HCT116 (cell line): ENCODE data around the gene SUGP1. TPM values are rescaled to one million over a fixed set of nuclear protein-coding genes. Genes with fewer than 3 reads are reported as not detected.

Experiments
- ATAC-seq: fragments of 200-7000 bp; cut with Tn5 transposase; 2 replicates; pipeline ENCODE4 v1.9.1; 2020; ENCODE audit warnings: mild to moderate bottlenecking, moderate library complexity
- BruUV-seq: library from RNA; stranded (reverse); fragments of 400-500 nt; replicated peaks from 2 replicates; lab custom pipeline; 2021; lab: Mats Ljungman, UMichigan
- CTCF ChIA-PET: fragments of 300-600 bp; sonication (Branson Sonifier 250); formaldehyde crosslinking; loops from one replicate; lab custom pipeline; 2021; ENCODE audit warnings: antibody characterized with exemption; lab: Charles Lee
- POLR2A ChIA-PET: fragments of 300-600, 350-600 bp; sonication (Branson Sonifier 250); formaldehyde crosslinking; loops from one replicate; lab custom pipeline; 2021; ENCODE audit warnings: antibody characterized with exemption; lab: Charles Lee
- RAD21 ChIA-PET, 2 experiments: fragments of 300-600 bp; sonication (Branson Sonifier 250); formaldehyde crosslinking; loops; one replicate each; lab custom pipeline; 2023; ENCODE audit warnings: low total read pairs in 2 of 2; ENCODE audit not compliant: uncharacterized antibody in 2 of 2, unreplicated experiment in 2 of 2, low non-redundant PET in 1 of 2; lab: Charles Lee
- DNase-seq: peaks from one replicate; pipeline ENCODE4 v3.0.0-alpha.2; 2010; ENCODE audit warnings: low read depth, low spot score
- H2AFZ ChIP-seq: fragments of 200-600 bp; shearing (Covaris generic), sonication (generic); 2 replicates; pipeline ENCODE4 v1.6.1; 2017; ENCODE audit warnings: low read depth, mixed run types, mixed read lengths, antibody characterized with exemption, low read length; ENCODE audit not compliant: poor library complexity, severe bottlenecking
- H3K27ac ChIP-seq: 2 replicates; pipeline ENCODE4 v1.5.1; 2012; ENCODE audit warnings: low read depth, low read length
- H3K27me3 ChIP-seq: fragments of 200-600 bp; sonication (generic); 2 replicates; pipeline ENCODE4 v1.6.1; 2016; ENCODE audit warnings: mixed run types, low read length, mixed read lengths; ENCODE audit not compliant: insufficient read depth
- H3K36me3 ChIP-seq, 2 experiments: fragments of 200-500 bp in 1 of 2; fragments of 200-600 bp in 1 of 2; sonication (Bioruptor generic) in 1 of 2; sonication (generic) in 1 of 2; 2 replicates each; pipeline versions ENCODE4 v1.5.1 to v1.6.1; 2014 to 2016; ENCODE audit warnings: low read length in 2 of 2, inconsistent platforms in 1 of 2, mixed read lengths in 1 of 2, mixed run types in 1 of 2; ENCODE audit not compliant: insufficient read depth in 2 of 2, control insufficient read depth in 1 of 2
- H3K4me1 ChIP-seq, 2 experiments: fragments of 200-600 bp in 1 of 2; sonication (generic) in 1 of 2; 2 replicates each; pipeline versions ENCODE4 v1.5.1 to v1.6.1; 2012 to 2017; ENCODE audit warnings: low read length in 2 of 2, inconsistent platforms in 1 of 2, mild to moderate bottlenecking in 1 of 2, mixed read lengths in 1 of 2, mixed run types in 1 of 2, moderate library complexity in 1 of 2; ENCODE audit not compliant: insufficient read depth in 2 of 2, control insufficient read depth in 1 of 2
- H3K4me2 ChIP-seq: fragments of 200-600 bp; sonication (generic); 2 replicates; pipeline ENCODE4 v1.6.1; 2017; ENCODE audit warnings: mixed run types, low read length, mixed read lengths
- H3K4me3 ChIP-seq, 2 experiments: fragments of 200-600 bp in 1 of 2; sonication (generic) in 1 of 2; replicated peaks in 1 of 2; 2 replicates each; pipeline ENCODE4 v1.5.1; 2011 to 2016; ENCODE audit warnings: low read length in 2 of 2, control low read depth in 1 of 2, low read depth in 1 of 2, mild to moderate bottlenecking in 1 of 2, mixed read lengths in 1 of 2, mixed run types in 1 of 2
- H3K79me2 ChIP-seq: fragments of 200-600 bp; sonication (generic); 2 replicates; pipeline ENCODE4 v1.6.1; 2017; ENCODE audit warnings: mild to moderate bottlenecking, mixed run types, low read length, moderate library complexity, mixed read lengths; ENCODE audit not compliant: insufficient read depth
- H3K9ac ChIP-seq: fragments of 200-600 bp; sonication (generic); 2 replicates; pipeline ENCODE4 v1.6.1; 2016; ENCODE audit warnings: low read length, mixed read lengths
- H3K9me2 ChIP-seq: fragments of 200-600 bp; sonication (generic), shearing (Covaris generic); 2 replicates; pipeline ENCODE4 v1.6.1; 2017; ENCODE audit warnings: mixed run types, mild to moderate bottlenecking, moderate library complexity; ENCODE audit not compliant: insufficient read depth
- H3K9me3 ChIP-seq, 2 experiments: fragments of 200-500 bp in 1 of 2; fragments of 200-600 bp in 1 of 2; sonication (Bioruptor generic) in 1 of 2; sonication (generic) in 1 of 2; 2 replicates each; pipeline ENCODE4 v1.6.1; 2014 to 2017; ENCODE audit warnings: low read length in 2 of 2, mixed read lengths in 2 of 2, inconsistent platforms in 1 of 2, low read depth in 1 of 2, mild to moderate bottlenecking in 1 of 2, mixed run types in 1 of 2, moderate library complexity in 1 of 2; ENCODE audit not compliant: control insufficient read depth in 1 of 2, insufficient read depth in 1 of 2
- H4K20me1 ChIP-seq: fragments of 200-600 bp; sonication (generic), shearing (Covaris generic); 2 replicates; pipeline ENCODE4 v1.6.1; 2017; ENCODE audit warnings: mixed run types, mild to moderate bottlenecking, moderate library complexity; ENCODE audit not compliant: insufficient read depth
- ELF1 ChIP-seq: IDR thresholded peaks from 2 replicates; pipeline ENCODE4 v1.6.1; 2012; ENCODE audit warnings: low read depth, borderline replicate concordance
- EZH2 ChIP-seq: fragments of 200-600 bp; sonication (generic); IDR thresholded peaks from 2 replicates; pipeline ENCODE4 v1.6.1; 2017; ENCODE audit warnings: antibody characterized with exemption, mixed run types
- JUND ChIP-seq: IDR thresholded peaks from 2 replicates; pipeline ENCODE4 v1.6.1; 2012
- RAD21 ChIP-seq: IDR thresholded peaks from 2 replicates; pipeline ENCODE4 v1.6.1; 2012; ENCODE audit warnings: low read depth, mild to moderate bottlenecking
- SIN3A ChIP-seq: IDR thresholded peaks from 2 replicates; pipeline ENCODE4 v1.6.1; 2012; ENCODE audit warnings: low read depth
- SP1 ChIP-seq: IDR thresholded peaks from 2 replicates; pipeline ENCODE4 v1.6.1; 2012; ENCODE audit warnings: low read depth
- TCF7L2 ChIP-seq: IDR thresholded peaks from 2 replicates; pipeline ENCODE4 v1.7.0; 2011; ENCODE audit warnings: borderline replicate concordance, inconsistent platforms; ENCODE audit not compliant: insufficient read depth, insufficient read length; ENCODE audit errors: extremely low read depth
- ZFX ChIP-seq: fragments of 450-650 bp; IDR thresholded peaks from 2 replicates; pipeline ENCODE4 v1.6.1; 2017
- intact Hi-C: fragments of 100-400 bp; cut with micrococcal nuclease; formaldehyde crosslinking; loops from 2 replicates; pipeline ENCODE4 v1.10.0; 2022
- total RNA-seq: library from RNA; stranded (reverse); gene quantifications from one replicate; pipeline ENCODE4 v1.2.1, GENCODE V29; 2021; ENCODE audit not compliant: unreplicated experiment
- TF ChIP-seq, protein P1 (sequence below): IDR thresholded peaks from 2 replicates; pipeline ENCODE4 v1.6.1; 2012
- TF ChIP-seq, protein P2 (sequence below), 3 experiments: fragments of 200-600 bp in 1 of 3; sonication (generic) in 1 of 3; IDR thresholded peaks in 2 of 3; conservative IDR thresholded peaks in 1 of 3; 2 replicates each; pipeline ENCODE4 v1.5.1; 2012 to 2017; ENCODE audit warnings: low read depth in 2 of 3, low read length in 2 of 3, antibody characterized with exemption in 1 of 3, borderline replicate concordance in 1 of 3, control low read depth in 1 of 3, mild to moderate bottlenecking in 1 of 3, mixed read lengths in 1 of 3, mixed run types in 1 of 3, moderate library complexity in 1 of 3; ENCODE audit not compliant: insufficient read depth in 1 of 3
- TF ChIP-seq, protein P3 (sequence below): IDR thresholded peaks from 2 replicates; pipeline ENCODE4 v1.6.1; 2011; ENCODE audit warnings: mild to moderate bottlenecking, low read length, moderate library complexity; ENCODE audit not compliant: insufficient replicate concordance; ENCODE audit errors: extremely low read depth

SUGP1 gene
- total RNA-seq, 1 experiment from 2014 or later: 47.6 TPM

DNA sequence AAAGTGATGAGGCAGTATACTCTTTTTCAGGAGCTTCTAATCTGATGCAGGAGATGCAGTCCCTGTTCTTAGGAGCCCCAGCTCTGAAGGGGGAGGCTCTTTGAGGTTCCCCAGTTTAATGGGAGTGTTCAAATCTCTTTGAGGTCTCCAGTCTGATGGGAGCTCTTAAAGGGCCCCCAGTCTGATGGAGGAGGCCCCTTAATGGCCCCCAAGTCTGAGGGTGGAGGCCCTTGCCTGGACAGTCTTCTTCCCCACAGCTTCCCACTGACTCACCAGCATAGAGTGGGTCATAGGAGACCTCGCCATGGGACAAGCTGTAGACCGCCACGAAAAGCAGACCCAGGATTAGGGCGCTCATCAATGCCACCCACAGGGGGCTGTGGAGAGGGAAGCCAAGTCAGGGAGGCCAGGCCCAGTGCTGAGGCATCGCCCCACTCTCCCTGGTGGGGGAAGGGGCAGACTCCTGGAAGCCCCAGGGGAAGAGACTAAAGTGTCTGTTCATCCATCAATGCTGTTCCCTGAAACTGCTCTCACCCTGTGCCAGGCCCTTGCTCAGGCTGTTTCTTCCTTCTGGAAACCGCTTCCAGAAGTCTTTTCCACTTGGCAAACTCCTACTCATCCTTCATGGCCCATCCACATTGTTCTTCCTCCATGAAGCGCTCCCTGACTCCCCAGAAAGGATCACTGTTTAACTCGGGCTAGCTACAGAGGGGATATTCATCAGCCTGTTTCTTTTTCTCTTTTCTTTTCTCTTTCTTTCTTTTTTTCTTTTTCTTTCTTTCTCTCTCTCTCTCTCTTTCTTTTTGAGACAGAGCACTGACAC lies 49.3 kb downstream of the SUGP1 start:
- H3K4me1 ChIP-seq: no peaks in the 10 kb centered on the region
- no peak overlapping the region for H3K27ac ChIP-seq
- ChIA-PET RAD21 (no interaction called here), POLR2A (interaction anchor here (0.5 kb wide), 1 partner anchor 1962 kb away, joined by 3 read pairs; no protein-coding TSS in a partner anchor), CTCF (no interaction called here)
- BruUV-seq: no TSS peak
- no peak for TF ChIP-seq SP1
- TF ChIP-seq SIN3A: no peak
- TF ChIP-seq, protein P1, sequence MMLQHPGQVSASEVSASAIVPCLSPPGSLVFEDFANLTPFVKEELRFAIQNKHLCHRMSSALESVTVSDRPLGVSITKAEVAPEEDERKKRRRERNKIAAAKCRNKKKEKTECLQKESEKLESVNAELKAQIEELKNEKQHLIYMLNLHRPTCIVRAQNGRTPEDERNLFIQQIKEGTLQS: no peak
- TF ChIP-seq ELF1: no peak
- TF ChIP-seq, protein P2, sequence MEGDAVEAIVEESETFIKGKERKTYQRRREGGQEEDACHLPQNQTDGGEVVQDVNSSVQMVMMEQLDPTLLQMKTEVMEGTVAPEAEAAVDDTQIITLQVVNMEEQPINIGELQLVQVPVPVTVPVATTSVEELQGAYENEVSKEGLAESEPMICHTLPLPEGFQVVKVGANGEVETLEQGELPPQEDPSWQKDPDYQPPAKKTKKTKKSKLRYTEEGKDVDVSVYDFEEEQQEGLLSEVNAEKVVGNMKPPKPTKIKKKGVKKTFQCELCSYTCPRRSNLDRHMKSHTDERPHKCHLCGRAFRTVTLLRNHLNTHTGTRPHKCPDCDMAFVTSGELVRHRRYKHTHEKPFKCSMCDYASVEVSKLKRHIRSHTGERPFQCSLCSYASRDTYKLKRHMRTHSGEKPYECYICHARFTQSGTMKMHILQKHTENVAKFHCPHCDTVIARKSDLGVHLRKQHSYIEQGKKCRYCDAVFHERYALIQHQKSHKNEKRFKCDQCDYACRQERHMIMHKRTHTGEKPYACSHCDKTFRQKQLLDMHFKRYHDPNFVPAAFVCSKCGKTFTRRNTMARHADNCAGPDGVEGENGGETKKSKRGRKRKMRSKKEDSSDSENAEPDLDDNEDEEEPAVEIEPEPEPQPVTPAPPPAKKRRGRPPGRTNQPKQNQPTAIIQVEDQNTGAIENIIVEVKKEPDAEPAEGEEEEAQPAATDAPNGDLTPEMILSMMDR (IDR thresholded peaks at IDR 0.05 in 2 of 3, conservative IDR thresholded peaks at IDR 0.05 in 1 of 3; ENCODE audit: borderline replicate concordance in 1 of 3, insufficient read depth in 1 of 3, low read depth in 2 of 3, low read length in 2 of 3): no peak
- no peak for TF ChIP-seq ZFX
- TF ChIP-seq, protein P3, sequence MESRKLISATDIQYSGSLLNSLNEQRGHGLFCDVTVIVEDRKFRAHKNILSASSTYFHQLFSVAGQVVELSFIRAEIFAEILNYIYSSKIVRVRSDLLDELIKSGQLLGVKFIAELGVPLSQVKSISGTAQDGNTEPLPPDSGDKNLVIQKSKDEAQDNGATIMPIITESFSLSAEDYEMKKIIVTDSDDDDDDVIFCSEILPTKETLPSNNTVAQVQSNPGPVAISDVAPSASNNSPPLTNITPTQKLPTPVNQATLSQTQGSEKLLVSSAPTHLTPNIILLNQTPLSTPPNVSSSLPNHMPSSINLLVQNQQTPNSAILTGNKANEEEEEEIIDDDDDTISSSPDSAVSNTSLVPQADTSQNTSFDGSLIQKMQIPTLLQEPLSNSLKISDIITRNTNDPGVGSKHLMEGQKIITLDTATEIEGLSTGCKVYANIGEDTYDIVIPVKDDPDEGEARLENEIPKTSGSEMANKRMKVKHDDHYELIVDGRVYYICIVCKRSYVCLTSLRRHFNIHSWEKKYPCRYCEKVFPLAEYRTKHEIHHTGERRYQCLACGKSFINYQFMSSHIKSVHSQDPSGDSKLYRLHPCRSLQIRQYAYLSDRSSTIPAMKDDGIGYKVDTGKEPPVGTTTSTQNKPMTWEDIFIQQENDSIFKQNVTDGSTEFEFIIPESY: no peak
- no peak for TF ChIP-seq TCF7L2
- TF ChIP-seq RAD21: no peak
- no peak for TF ChIP-seq EZH2
- TF ChIP-seq JUND: no peak
- no peaks in the 10 kb centered on the region; a peak in 2 of 4 replicates for H3K36me3 ChIP-seq
- no peak for DNase-seq
- H4K20me1 ChIP-seq: no peaks in the 10 kb centered on the region
- H3K9me2 ChIP-seq: no peaks in the 10 kb centered on the region
- intact Hi-C loops: no loop called here
- no peaks in the 10 kb centered on the region for H3K9me3 ChIP-seq
- H3K9ac ChIP-seq: no peak overlapping the region
- no peaks in the 10 kb centered on the region for H3K27me3 ChIP-seq
- no peak overlapping the region for H3K4me2 ChIP-seq
- H2AFZ ChIP-seq: no peak overlapping the region
- no peak overlapping the region for H3K4me3 ChIP-seq
- no peaks in the 10 kb centered on the region for H3K79me2 ChIP-seq
- ATAC-seq: no peak
